ENCODE data around the gene CDK5RAP2.

CDK5RAP2 gene

GRCh38 chr9:120611690-120612068, 31.7 kb upstream of the CDK5RAP2 start:
- no peak for TF ChIP-seq CTCF (IDR thresholded peaks at IDR 0.05; ENCODE audit: unreplicated experiment in 3 of 3)
- H3K27ac Mint-ChIP-seq = no peak overlapping the region
- H3K4me3 Mint-ChIP-seq = no peak overlapping the region
- H3K36me3 Mint-ChIP-seq (ENCODE audit: low read depth) = peaks cover 20% of the 10 kb centered on the region
- H3K4me1 Mint-ChIP-seq = no peaks in the 10 kb centered on the region
- no peaks in the 10 kb centered on the region for H3K27me3 Mint-ChIP-seq (ENCODE audit: low read depth)
- no peaks in the 10 kb centered on the region for H3K9me3 Mint-ChIP-seq

GRCh38 chr9:120610975-120611689, 31.2 kb upstream of the CDK5RAP2 start:
- Mint-ChIP-seq H3K9me3 (no peaks in the 10 kb centered on the region), H3K4me1 (no peaks in the 10 kb centered on the region), H3K27me3 (ENCODE audit: low read depth) (no peaks in the 10 kb centered on the region), H3K36me3 (ENCODE audit: low read depth) (peaks cover 20% of the 10 kb centered on the region), H3K4me3 (no peak overlapping the region), H3K27ac (no peak overlapping the region)
- TF ChIP-seq CTCF (IDR thresholded peaks at IDR 0.05; ENCODE audit: unreplicated experiment in 3 of 3) = peak in 1 of 3 experiments; percentile 34

GRCh38 chr9:120609636-120610035, 29.7 kb upstream of the CDK5RAP2 start:
- no peak for TF ChIP-seq CTCF (IDR thresholded peaks at IDR 0.05; ENCODE audit: unreplicated experiment in 3 of 3)
- Mint-ChIP-seq H3K27me3 (ENCODE audit: low read depth) (no peaks in the 10 kb centered on the region), H3K36me3 (ENCODE audit: low read depth) (peaks cover 30% of the 10 kb centered on the region), H3K4me1 (no peaks in the 10 kb centered on the region), H3K27ac (no peak overlapping the region), H3K4me3 (no peak overlapping the region), H3K9me3 (no peaks in the 10 kb centered on the region)

- no peak overlapping the region for H3K27ac Mint-ChIP-seq
- no peak for TF ChIP-seq CTCF (IDR thresholded peaks at IDR 0.05; ENCODE audit: unreplicated experiment in 3 of 3)
- peaks cover 38% of the 10 kb centered on the region for H3K36me3 Mint-ChIP-seq (ENCODE audit: low read depth)
- H3K27me3 Mint-ChIP-seq (ENCODE audit: low read depth) = no peaks in the 10 kb centered on the region
- H3K4me1 Mint-ChIP-seq = no peaks in the 10 kb centered on the region
- no peak overlapping the region for H3K4me3 Mint-ChIP-seq
- H3K9me3 Mint-ChIP-seq = no peaks in the 10 kb centered on the region
These were observed 28.5 kb upstream of the CDK5RAP2 start for GRCh38 chr9:120608421-120608820.

- H3K4me3 Mint-ChIP-seq = no peak overlapping the region
- no peaks in the 10 kb centered on the region for H3K27me3 Mint-ChIP-seq (ENCODE audit: low read depth)
- TF ChIP-seq CTCF (IDR thresholded peaks at IDR 0.05; ENCODE audit: unreplicated experiment in 3 of 3) = no peak
- no peak overlapping the region for H3K27ac Mint-ChIP-seq
- no peaks in the 10 kb centered on the region for H3K9me3 Mint-ChIP-seq
- peaks cover 27% of the 10 kb centered on the region for H3K36me3 Mint-ChIP-seq (ENCODE audit: low read depth)
- H3K4me1 Mint-ChIP-seq = no peaks in the 10 kb centered on the region
These were observed 23.6 kb upstream of the CDK5RAP2 start for GRCh38 chr9:120603591-120603990.

GRCh38 chr9:120603010-120603409, 23.0 kb upstream of the CDK5RAP2 start:
- Mint-ChIP-seq H3K27ac (no peak overlapping the region), H3K27me3 (ENCODE audit: low read depth) (no peaks in the 10 kb centered on the region), H3K4me3 (no peak overlapping the region), H3K9me3 (no peaks in the 10 kb centered on the region), H3K36me3 (ENCODE audit: low read depth) (peaks cover 23% of the 10 kb centered on the region), H3K4me1 (no peaks in the 10 kb centered on the region)
- TF ChIP-seq CTCF (IDR thresholded peaks at IDR 0.05; ENCODE audit: unreplicated experiment in 3 of 3) = no peak

Data from nephron (organoid).